Measurements from ENCODE around the gene CFAP251.
A peak's percentile ranks its signal among the peaks of the same experiment; 100 is the strongest.

The CFAP251 gene

DNA sequence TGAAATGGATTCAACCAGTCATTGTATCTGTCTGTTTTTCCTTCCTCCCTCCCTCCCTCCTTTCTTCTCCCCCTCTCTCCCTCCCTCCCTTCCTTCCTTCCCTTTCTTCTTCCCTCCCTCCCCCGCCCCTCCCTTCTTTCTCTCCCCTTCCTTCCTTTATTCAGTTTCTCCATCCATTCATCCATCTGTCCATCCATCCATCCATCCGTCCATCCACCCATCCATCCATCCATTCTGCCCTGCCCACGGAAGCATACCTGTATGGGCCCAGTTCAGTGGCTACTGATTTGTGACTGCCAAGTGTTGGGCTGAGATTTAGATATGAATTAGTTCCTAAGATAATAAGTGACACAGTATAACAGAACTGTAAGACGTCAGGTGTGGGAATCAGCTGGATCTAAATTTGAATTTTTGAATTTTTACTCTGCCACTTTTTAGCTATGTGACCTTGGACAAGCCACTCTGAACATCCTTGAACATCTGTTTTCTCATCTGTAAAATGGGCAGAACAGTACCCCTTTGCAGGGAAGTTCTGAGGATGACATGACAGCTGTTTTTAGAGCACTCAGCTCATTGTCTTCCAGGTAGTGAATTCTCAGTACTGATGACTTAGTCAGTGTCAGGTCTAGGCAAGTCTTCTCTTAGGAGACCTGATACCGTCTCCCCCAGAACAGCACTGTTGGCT lies 42.9 kb downstream of the CFAP251 start:
- in situ Hi-C loops (cut with HindIII; ENCODE audit: low pct_unique_long_range_greater_than_20kb, low sequenced_read_pairs), result no loop called here
- TF ChIP-seq JUND (IDR thresholded peaks at IDR 0.05; ENCODE audit: low read depth), result no peak
- DNase-seq (ENCODE audit: low read depth in 1 of 2, low spot score in 1 of 2), result no peak

DNA sequence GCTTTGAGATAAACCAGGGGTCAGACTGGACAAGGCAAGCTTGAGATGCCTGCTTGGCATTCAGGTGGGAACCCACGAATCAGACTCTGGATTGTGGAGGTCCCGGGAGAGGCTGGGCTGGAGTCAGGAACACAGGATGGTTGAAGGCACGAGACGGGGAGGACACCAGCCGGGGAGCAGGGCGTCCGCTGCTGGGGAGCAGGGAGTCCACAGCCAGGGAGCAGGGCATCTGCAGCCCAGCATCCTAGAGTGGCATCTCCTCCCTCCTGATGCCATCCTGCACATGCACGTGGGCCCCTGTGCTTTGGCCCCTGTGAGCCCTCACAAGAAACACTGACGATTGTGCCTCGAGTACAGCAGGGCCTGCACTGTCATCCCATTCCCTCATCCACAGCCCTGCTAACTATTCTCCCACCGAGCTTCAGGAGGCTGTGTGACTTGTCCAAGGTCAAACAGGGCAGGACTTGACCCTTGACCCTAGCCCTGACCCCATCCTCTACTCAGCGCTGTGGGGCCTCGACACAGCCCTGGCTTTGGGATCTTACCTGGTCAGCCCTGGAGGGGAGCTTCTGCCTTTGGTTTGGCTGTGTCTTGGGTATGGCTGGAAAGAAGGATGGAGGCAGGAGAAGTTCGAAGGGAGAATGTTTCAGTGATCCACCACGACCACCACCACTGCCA lies 45.1 kb downstream of the CFAP251 start:
- in situ Hi-C loops (cut with HindIII; ENCODE audit: low pct_unique_long_range_greater_than_20kb, low sequenced_read_pairs), result no loop called here
- DNase-seq (ENCODE audit: low read depth in 1 of 2, low spot score in 1 of 2), result no peak
- TF ChIP-seq JUND (IDR thresholded peaks at IDR 0.05; ENCODE audit: low read depth), result no peak

DNA sequence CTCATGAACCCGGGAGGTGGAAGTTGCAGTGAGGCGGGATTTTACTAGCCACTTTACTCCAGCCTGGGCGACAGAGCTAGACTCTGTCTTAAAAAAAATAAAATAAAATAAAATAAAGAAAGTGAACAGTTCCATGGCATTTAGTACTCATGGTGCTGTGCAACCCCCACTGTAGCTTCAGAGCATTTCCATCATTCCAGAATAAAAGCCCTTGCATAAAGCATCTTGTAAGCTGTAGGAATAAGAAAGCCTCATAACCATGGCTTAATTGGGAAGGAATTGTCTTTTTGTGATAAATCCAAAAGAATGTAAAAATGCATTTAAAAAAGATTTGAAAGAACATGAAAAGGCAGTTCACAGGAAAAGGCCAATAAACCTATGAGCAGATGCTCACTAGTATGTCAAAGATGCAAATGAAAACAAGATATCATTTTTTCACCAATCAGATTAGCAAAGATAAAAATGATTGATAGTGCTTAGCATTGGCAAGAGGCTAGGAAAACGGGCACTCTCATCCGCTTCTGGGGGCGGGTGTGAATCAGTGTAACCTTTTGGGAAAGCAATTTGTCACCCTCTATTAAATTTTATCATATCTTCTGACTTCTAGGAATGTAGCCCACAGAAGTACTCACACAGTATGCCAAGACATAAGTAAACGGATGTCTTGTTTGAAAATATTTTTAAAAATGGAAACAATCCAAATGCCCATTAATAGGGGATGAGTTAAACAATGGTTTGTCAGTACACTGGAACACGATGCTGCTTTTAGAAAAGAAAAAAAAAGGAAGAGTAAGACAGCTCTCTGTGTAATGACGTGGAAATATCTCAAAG lies 46.6 kb downstream of the CFAP251 start:
- no peak for TF ChIP-seq JUND (IDR thresholded peaks at IDR 0.05; ENCODE audit: low read depth)
- in situ Hi-C loops (cut with HindIII; ENCODE audit: low pct_unique_long_range_greater_than_20kb, low sequenced_read_pairs), result no loop called here
- DNase-seq (ENCODE audit: low read depth in 1 of 2, low spot score in 1 of 2), result no peak

DNA sequence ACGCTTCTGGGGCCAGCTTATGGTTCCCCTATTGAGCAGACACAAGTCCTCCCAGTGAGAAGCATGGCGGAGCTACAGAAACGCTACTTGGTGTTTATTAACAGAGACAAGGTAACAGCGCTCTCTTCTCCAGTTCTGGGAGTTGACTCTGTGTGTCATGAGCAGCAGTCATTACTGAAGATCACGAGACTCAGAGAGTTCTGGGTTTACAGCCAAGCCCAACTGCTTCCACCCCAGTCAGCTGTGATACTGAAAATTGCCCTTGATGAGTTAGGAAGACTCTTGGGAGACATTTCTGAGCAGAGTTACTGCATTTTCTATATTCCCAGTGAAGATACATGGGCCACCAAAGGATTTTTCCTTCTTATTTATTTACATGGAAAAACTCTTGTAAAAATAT lies 48.6 kb downstream of the CFAP251 start:
- no peak for TF ChIP-seq JUND (IDR thresholded peaks at IDR 0.05; ENCODE audit: low read depth)
- DNase-seq (ENCODE audit: low read depth in 1 of 2, low spot score in 1 of 2), result no peak
- in situ Hi-C loops (cut with HindIII; ENCODE audit: low pct_unique_long_range_greater_than_20kb, low sequenced_read_pairs), result no loop called here

DNA sequence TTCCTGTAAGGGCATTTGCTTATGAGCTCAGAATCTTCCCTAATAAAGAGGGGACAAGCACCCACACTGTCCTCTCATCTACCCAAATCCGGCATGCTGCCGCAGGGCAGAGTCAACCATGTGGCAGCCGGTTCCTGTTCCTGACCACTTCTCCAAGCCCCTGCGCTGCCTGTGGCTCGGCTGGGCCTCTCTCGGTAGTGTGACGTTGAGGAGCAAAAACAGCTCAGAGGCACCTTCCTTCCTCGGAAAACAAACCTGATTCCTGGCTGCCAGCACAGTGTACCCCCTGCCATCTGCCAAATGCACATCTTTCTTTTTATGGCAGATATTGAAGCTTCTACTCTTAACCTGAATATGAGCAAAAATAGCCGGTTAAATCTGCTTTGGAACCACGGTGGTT lies 50.5 kb downstream of the CFAP251 start:
- in situ Hi-C loops (cut with HindIII; ENCODE audit: low pct_unique_long_range_greater_than_20kb, low sequenced_read_pairs), result no loop called here

DNA sequence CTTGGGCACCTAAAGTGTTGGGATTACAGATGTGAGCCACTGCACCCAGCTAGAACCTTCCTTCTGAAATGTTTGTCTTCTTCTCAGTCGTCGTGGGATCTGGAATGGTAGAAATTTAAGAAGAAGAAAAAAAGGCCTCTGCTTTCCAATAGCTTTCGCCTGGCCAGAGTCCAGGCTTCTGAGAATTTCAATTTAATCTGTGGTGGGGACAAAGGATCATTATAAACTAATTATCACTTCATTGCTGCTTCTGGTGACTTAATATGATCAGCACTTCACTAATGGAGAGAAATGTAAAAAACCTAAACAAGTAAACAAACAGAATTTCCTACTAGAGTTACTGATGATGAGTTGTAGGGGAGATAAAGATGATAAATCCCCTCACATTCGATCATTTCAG lies 51.3 kb downstream of the CFAP251 start:
- no peak for DNase-seq (ENCODE audit: low read depth in 1 of 2, low spot score in 1 of 2)
- TF ChIP-seq JUND (IDR thresholded peaks at IDR 0.05; ENCODE audit: low read depth), result no peak
- in situ Hi-C loops (cut with HindIII; ENCODE audit: low pct_unique_long_range_greater_than_20kb, low sequenced_read_pairs), result no loop called here

More for the DNA sequence above, 50.5 kb downstream of the CFAP251 start:
- no peak for TF ChIP-seq JUND (IDR thresholded peaks at IDR 0.05; ENCODE audit: low read depth)
- no peak for DNase-seq (ENCODE audit: low read depth in 1 of 2, low spot score in 1 of 2)

DNA sequence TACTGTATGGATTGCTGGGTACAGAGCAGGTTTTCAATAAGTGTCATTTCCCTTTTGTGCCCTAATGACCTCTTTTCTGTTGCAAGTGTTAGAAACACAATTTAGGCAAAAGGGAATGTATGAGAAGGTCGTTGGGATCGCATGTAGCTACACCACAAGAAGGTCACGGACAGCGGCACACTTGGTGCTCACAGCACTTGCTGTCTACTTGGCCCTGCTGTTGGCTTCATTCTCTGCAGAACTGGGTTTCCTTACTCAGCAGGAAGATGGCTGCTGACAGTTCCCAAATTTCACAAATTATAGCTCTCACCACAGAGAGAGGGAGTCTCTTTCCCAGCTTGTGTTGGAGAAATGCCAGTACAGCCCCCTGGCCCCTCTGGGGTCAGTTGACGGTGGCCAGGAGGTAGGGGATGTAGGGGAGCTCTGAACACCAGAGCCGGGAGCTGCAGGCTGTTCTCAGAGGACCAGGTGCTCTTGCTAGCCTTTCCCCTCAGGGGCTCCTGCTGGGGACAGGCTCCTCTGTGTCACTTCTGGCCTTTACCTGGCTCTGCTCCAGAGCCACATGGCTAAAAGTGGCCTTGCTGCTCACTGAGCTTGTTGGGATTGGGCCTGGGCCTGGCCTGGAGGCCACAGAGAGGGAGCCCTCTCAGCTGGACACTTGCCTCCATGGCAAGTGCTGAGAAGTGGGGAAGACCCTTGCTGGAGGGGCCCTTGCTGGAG lies 52.3 kb downstream of the CFAP251 start:
- DNase-seq (ENCODE audit: low read depth in 1 of 2, low spot score in 1 of 2), result peak in 1 of 2 experiments; percentile 29
- TF ChIP-seq JUND (IDR thresholded peaks at IDR 0.05; ENCODE audit: low read depth), result no peak
- in situ Hi-C loops (cut with HindIII; ENCODE audit: low pct_unique_long_range_greater_than_20kb, low sequenced_read_pairs), result no loop called here

DNA sequence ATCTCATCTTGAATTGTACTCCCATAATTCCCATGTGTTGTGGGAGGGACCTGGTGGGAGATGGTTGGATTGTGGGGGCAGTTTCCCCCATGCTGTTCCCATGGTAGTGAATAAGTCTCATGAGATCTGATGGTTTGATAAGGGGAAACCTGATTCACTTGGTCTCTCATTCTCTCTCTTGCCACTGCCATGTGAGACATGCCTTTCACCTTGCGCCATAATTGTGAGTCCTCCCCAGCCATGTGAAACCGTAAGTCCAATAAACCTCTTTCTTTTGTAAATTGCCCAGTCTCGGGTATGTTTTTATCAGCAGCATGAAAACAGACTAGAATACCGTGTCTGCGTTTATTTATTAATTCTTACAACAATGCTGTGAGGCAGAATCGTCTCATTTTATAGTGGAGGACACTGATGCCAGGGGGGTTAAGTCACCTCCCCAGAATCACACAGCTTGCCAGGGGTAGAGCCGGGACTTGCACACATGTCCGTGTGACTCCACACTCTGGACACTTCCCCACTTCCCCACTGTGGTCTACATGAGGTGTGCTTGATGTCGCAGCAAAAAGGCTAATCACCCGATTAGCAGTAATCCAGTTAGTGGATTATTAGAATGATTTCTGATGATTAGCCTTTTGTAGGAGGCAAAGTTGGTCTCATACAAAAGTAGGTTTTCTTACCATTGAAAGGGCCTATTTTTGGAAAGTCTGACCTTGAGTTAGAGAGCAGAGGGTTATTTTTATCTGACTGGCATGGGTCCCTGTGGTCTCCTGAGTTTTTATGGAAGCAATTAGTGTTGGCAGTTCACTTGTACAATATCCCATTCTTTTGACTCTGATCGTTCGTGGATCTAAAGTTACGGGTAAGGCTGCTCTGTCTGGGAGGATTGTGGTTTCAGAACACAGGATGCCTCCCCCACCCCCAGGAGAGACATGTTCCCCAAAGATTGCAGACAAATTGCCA lies 55.9 kb downstream of the CFAP251 start:
- in situ Hi-C loops (cut with HindIII; ENCODE audit: low pct_unique_long_range_greater_than_20kb, low sequenced_read_pairs), result no loop called here

DNA sequence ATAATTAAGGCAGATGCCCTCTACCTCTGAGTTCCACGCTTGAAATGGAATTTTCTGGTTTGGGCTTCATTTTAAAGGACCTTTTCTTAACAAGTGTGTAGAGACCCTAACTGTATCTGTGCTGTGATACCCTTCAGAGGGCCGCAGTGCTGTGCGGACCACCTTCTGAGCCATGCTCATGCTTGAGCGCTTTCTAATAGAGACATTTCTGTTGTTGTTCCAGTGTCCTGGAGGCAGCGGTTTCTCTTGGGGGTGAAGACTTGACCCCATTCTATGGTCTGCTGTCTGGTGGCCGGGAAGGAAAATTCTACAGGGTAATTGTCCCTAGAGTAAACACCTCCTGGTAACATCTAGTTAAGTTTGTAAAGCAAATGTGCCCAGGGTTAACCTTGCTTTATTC lies 56.6 kb downstream of the CFAP251 start:
- no peak for DNase-seq (ENCODE audit: low read depth in 1 of 2, low spot score in 1 of 2)
- TF ChIP-seq JUND (IDR thresholded peaks at IDR 0.05; ENCODE audit: low read depth), result no peak
- in situ Hi-C loops (cut with HindIII; ENCODE audit: low pct_unique_long_range_greater_than_20kb, low sequenced_read_pairs), result no loop called here

More for the DNA sequence above, 55.9 kb downstream of the CFAP251 start:
- no peak for TF ChIP-seq JUND (IDR thresholded peaks at IDR 0.05; ENCODE audit: low read depth)
- no peak for DNase-seq (ENCODE audit: low read depth in 1 of 2, low spot score in 1 of 2)

DNA sequence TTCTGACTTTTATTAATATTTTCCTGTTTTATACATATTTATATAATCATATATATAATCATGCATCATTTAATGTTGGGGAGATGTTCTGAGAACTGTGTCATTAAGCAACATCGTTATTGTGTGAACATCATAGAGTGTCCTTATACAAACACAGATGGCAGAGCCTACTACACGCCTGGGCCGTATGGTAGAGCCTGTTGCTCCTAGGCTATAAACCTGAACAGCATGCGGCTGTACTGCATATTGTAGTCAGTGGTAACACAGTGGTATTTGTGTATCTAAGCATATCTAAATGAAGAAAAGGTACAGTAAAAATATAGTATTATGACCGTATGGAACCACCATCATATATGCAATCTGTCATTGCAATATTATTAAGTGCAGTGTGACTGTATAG lies 58.6 kb downstream of the CFAP251 start:
- no peak for TF ChIP-seq JUND (IDR thresholded peaks at IDR 0.05; ENCODE audit: low read depth)
- in situ Hi-C loops (cut with HindIII; ENCODE audit: low pct_unique_long_range_greater_than_20kb, low sequenced_read_pairs), result no loop called here

DNA sequence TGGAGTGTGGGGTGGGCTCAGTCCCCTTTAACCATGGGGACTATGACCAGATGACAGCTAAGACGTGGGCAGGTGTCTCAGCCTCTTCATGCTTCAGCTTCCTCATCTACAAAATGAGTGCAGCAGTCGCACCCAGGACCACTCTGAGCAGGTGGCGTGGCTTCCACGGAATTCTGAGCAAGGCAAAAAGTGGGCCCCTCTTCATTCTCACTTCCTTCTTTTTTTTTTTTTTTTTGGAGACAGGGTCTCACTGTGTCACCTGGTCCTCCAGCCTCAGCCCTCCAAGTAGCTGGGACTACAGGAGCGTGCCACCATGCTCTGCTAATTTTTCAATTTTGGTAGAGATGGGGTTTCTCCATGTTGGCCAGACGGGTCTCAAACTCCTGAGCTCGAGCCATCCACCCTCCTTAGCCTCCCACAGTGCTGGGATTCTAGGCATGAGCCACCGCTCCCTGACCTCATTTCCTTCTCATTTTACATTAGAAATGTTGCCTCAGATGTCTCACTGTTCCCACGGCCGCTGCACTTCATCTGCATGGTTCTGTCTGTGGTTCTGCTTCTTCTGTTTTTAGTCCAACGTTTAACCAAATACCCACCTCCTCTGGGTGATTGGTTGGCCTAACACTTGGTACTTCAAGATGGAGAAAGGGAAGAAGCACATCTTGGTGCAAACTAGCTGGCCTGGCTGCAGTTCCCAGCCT lies 61.9 kb downstream of the CFAP251 start:
- no peak for TF ChIP-seq JUND (IDR thresholded peaks at IDR 0.05; ENCODE audit: low read depth)
- DNase-seq (ENCODE audit: low read depth in 1 of 2, low spot score in 1 of 2), result no peak
- in situ Hi-C loops (cut with HindIII; ENCODE audit: low pct_unique_long_range_greater_than_20kb, low sequenced_read_pairs), result no loop called here

More for the DNA sequence above, 58.6 kb downstream of the CFAP251 start:
- DNase-seq (ENCODE audit: low read depth in 1 of 2, low spot score in 1 of 2), result no peak
